Epithelial cell of proximal tubule (primary cell): Measurements from ENCODE around the gene PDE3A. TPM values are rescaled to one million over a fixed set of nuclear protein-coding genes. Genes with fewer than 3 reads are reported as not detected.

Source experiments
- DNase-seq: peaks from one replicate; pipeline ENCODE4 v3.0.0-alpha.2; 2011; ENCODE audit warnings: low read depth
- H3K4me3 ChIP-seq: 2 replicates; pipeline ENCODE4 v1.5.1; 2011; ENCODE audit warnings: low read depth, mild to moderate bottlenecking, low read length
- CTCF ChIP-seq: conservative IDR thresholded peaks from 2 replicates; pipeline ENCODE4 v1.5.1; 2012; ENCODE audit warnings: low read depth, mild to moderate bottlenecking, low read length
- total RNA-seq: library from RNA; depleted of rRNA; stranded (reverse); fragments of >200 nt; gene quantifications from 2 replicates; pipeline ENCODE4 v1.2.3, GENCODE V29; 2015

PDE3A gene
- total RNA-seq, 1 donor from 2014 or later, result 1.6 TPM

- DNase-seq, result no peak
- no peak overlapping the region for H3K4me3 ChIP-seq
- TF ChIP-seq CTCF, result no peak
These were observed 119.2 kb downstream of the PDE3A start for GRCh38 chr12:20487519-20487918.

GRCh38 chr12:20489645-20490044 lies 121.3 kb downstream of the PDE3A start:
- TF ChIP-seq CTCF, result no peak
- no peak overlapping the region for H3K4me3 ChIP-seq
- no peak for DNase-seq

- no peak for DNase-seq
- no peak overlapping the region for H3K4me3 ChIP-seq
- TF ChIP-seq CTCF, result no peak
These were observed 121.9 kb downstream of the PDE3A start for GRCh38 chr12:20490213-20490612.

GRCh38 chr12:20491290-20491689 lies 123.0 kb downstream of the PDE3A start:
- TF ChIP-seq CTCF, result no peak
- H3K4me3 ChIP-seq, result no peak overlapping the region
- no peak for DNase-seq

- TF ChIP-seq CTCF, result no peak
- no peak overlapping the region for H3K4me3 ChIP-seq
- no peak for DNase-seq
These were observed 124.0 kb downstream of the PDE3A start for GRCh38 chr12:20492251-20492760.

- no peak for TF ChIP-seq CTCF
- no peak for DNase-seq
These were observed 125.6 kb downstream of the PDE3A start for GRCh38 chr12:20493934-20494333.

GRCh38 chr12:20494851-20495250 lies 126.5 kb downstream of the PDE3A start:
- no peak for TF ChIP-seq CTCF

More at GRCh38 chr12:20493934-20494333, 125.6 kb downstream of the PDE3A start:
- H3K4me3 ChIP-seq, result no peak overlapping the region

More at GRCh38 chr12:20494851-20495250, 126.5 kb downstream of the PDE3A start:
- DNase-seq, result no peak
- no peak overlapping the region for H3K4me3 ChIP-seq
